NCI-H2196 (cell line): ENCODE measurements around the gene CNPY1.
"Not testable (repeated sequence)": the region's sequence is repeated elsewhere in the genome, so short reads cannot be mapped to it uniquely, and the experiment has no call there.

Source experiments
- DNase-seq: peaks from one replicate; lab custom pipeline; 2025; ENCODE audit not compliant: unreplicated experiment; lab: John Stamatoyannopoulos, UW

Gene CNPY1

DNA sequence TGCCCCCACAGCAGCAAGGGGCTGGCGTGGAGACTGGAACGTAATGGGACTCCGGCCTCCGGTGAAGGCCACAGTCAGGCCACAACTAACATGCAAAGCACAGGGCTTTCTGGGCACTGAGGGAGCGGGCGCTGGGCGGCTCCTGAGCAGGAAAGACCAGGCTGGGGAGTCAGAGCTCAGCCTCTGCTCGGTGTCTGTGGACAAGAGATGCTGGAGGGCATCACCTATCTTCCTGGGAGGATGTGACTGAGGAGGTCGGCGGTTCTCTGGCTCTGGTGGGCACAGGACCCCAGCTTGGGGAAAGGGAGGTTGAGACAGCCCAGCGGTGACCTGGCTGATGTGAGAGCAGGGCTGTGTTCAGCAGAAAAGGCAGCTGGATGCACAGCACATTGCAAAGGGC lies 11.7 kb downstream of the CNPY1 start:
- DNase-seq: no peak

DNA sequence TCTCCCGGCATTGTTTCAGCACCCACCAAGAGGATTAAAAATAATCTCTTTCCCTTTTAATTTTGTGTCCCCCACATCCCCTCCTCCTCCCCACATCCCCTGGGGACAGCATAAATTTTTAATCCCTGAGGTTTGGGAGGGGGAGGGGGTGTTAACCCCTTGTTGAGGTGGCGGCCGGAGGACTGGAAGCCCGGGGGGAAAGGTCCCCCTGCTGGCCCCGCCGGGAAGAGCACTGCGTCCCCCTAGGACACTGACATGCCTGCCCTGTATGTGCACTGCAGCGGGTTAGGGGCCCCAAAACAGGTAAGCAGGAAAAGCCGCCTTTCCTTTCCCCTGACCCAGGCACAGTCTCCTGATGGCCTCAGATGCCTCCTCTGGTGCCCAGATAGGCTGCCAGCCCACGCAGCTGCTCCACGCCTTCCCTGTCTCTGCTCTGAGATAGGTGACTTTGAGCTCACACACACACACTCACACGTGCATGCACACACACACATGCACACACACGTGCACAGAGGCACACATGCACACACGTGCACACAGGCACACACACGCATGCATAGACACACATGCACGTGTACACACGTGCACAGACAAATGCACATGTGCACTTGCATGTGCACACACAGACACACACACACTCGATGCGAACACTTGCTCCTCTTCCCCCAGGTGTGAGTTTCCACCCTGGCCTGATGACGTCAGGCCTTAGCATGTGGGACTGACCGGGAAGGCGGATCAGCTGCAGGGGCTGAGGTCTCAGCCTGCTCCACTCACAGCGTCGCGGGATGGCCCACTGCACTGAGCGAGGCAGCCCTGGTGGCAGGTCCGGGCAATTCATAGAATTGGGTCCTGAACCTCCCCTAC lies 12.3 kb downstream of the CNPY1 start:
- no peak for DNase-seq

DNA sequence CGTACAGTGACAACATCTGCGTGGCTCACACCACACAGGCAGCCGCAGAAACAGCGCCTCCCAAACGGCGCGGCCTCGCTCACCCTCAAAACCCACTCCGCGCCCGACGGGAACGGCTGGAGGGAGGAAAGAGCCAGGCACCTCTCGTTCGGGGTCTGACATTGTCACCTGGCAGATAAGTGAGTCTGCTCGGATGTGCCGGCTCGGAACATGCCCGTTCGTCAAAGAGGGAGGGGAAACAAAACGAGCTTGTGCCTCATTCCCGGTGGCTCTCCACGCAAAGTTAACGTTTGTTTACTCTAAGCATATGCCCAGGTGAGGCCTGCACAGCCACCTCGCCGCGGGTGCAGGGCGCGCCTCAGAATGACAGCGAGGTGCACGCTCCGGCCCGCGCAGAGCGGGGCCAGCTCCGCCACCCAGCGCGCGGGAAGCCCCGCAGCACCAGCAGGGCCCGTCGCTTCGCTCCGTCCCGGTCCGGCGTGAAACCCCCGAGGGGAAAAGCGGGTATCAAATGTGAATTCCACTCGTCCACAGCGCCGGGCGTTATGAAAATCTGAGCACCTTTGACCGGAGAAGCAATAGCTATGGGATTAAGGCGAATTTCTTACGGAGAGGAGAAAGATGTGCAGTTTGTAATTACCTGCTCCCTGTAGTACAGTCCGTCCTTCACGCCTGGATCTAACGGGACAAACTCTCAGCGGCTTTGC lies 13.1 kb downstream of the CNPY1 start:
- no peak for DNase-seq

DNA sequence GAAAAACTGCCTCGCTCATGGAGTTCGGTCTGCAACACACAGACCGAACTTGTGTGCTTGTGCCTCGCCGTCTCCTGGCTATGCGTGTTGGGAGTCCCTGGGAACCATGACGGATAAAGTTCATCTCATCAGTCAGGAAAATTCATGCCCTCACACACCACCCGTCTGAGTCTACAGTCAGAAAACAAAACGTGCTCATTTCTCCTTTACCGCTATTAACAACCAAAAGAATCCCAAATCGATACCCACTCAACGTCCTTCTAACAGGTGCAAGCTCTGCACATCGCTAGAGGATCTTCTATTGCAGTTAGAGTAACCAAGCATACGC lies 13.6 kb downstream of the CNPY1 start:
- no peak for DNase-seq

DNA sequence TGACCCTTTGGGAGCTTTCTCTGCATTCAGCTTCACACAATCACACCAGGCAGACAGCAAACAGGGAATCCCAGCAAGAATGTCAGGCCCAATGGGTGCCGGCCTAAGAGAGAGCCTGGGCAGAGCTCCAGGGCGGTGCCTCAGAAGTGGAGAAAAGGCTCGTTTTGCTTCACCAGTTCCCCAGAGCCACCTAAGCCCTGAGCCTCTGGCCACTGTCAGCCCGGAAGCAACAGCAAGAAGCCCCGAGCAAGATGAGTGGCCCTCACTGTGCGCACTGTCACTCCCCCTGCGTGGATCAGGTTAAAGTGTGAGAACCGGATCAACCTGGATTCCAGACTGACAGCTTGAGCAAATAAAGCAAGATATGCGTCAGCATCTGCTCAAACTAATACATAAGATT lies 14.7 kb downstream of the CNPY1 start:
- DNase-seq: no peak

DNA sequence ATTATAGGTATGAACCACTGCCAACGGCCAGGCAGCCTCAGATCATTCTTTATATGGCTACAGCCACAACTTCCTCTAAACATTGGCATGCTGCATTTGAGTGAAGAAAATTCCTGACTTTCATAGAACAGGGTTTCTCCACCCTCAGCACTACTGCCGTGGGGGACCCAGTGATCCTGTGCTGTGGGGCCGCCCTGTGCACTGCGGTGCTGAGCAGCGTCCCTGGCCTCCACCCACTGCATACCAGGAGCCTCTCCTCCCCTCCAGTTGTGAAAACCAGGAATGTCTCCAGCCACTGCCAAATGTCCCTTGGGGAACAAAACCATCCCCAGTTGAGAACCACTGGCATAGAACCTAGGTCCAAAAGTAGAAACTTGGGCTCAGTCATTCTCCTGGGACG lies 15.8 kb downstream of the CNPY1 start:
- no peak for DNase-seq

DNA sequence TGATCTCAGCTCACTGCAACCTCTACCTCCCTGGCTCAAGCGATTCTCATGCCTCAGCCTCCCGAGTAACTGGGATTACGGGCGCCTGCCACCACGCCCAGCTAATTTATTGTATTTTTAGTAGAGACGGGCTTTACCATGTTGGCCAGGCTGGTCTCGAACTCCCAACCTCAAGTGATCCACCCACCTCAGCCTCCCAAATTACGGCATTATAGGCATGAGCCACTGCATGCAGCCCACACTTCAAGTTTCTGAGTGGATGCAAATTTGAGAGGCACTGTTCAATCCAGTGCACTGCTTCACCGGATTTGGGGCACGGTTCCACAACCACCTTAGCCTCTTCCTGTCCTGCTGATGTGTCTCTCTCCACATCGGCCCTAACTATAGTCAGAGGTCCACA lies 16.5 kb downstream of the CNPY1 start:
- DNase-seq: no peak

DNA sequence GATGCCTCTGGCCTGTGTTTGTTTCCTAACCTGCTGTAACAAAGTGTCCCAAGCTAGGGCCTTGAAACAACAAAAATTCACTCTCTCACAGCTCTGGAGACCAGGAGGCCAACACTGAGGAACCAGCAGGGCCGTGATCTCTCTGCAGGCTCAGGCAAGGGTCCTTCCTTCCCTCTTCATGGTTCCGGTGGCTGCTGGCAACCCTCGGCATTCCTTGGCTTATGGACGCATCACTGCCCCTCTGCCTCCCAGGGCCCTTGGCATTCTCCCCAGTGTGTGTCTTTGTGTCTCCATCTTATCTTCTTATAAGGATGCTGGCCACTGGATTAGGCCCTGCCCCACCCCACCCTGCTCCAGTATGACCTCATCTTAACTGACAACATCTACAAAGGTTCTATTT lies 17.0 kb downstream of the CNPY1 start:
- no peak for DNase-seq

DNA sequence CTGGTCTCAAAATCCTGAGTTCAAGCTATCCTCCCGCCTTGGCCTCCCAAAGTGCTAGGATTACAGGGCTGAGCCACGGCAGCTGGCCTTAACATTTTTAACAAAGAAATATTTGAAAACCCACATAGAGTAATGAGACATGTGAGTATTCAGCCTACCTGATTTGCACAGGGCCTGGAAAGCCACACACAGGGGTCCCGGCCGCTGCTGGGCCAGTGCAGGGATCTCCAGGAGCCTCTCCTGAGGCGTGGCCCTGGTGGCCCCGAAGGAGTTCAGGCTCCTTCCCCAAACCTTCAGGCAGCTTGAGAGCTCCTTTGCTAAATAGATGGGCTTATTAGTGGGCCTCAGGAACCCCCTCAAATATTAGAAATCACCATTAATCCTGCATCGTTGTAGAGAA lies 18.7 kb downstream of the CNPY1 start:
- no peak for DNase-seq

DNA sequence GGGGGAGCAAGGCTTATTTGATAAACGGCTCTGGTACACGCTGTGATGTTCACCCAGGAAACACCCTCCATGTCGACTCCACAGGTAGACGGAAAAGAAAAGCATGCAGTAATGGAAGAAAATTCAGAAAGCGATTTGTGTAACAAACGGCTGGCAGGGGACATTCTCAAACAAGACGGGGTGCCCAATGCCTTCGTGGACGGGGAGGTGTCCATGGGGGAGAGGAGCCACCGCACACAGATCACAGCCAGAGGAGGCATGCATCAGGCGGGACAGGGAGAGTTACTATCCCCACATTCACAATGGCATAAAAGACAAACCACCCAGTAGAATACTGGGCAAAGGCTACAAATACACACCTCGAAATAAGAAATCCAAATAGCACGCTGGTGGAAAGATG lies 20.1 kb downstream of the CNPY1 start:
- DNase-seq: no peak

DNA sequence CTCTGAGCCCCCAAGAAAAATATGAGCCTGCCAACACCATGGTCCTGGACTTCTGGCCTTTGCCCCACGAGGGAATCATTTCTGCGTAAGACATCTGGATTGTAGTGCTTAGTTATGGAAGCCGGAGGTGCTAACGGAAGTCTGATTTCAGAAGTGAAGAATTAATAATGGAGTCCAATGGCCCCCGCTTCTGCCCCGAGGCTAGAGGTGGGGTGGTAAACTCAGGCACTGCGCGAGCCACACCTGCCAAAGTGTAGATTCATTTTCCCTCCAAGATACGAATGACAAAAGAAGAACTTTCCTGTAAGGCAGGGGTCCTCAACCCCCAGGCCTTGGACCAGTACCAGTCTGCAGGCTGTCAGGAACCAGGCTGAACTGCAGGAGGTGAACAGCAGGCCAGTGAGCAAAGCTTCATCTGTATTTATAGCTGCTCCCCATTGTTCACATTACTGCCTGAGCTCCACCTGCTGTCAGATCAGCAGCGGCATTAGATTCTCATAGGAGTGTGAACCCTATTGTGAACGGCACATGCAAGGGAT lies 22.3 kb downstream of the CNPY1 start:
- DNase-seq: no peak

DNA sequence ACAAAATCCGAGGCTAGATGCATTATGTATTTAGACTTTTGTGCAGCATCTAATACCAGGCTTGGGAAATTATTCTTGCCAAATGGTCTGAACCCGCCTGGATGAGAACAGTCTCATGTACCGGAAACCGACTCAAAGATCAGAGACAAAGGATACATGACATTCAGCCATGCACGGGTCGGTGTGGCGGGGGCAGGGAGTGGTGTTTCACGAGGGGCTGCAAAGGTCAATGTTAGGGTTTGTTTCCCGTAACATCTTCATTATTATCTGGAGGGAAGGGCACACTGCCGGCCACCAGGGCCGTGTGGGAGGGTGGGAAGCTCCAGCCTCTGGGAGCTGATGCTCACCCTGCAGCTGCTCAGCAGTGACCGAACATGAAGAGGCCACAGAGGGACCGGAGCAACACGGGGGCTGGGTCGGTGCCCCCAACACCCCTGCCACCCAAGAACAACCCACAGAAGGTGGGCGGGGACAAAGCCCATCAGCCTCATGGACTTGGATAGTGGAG lies 23.1 kb downstream of the CNPY1 start:
- no peak for DNase-seq

DNA sequence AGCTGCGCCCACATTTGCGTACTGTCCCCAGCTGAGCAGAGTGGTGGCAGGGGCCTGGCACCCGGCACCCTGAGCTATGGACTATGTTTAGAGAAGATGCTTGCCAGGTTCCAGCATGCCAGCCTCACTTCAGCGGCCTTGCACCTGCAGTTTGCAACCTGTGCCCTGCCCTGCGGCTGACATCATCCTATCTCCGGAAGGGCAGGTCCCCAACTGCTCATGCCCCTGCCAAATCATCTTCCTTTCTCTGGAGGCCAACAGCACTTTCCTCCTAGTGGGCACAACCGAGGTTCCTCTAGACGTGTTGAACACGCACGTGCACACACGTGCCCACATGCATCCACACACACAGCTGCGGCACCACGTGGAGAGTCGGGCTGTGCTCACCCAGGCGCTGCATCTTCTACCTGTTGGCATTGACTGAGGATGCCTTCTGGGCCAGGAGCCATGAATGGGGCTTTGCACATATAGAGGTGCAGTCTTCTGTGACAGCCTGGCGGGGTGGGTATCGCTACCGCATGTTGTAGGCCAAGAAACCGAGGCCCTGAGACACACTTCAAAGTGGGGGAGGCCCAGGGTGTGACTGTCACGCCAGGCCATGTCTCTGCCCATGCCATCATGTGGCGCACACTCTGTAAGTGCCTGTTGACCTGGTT lies 24.5 kb downstream of the CNPY1 start:
- DNase-seq: peak; percentile 77

DNA sequence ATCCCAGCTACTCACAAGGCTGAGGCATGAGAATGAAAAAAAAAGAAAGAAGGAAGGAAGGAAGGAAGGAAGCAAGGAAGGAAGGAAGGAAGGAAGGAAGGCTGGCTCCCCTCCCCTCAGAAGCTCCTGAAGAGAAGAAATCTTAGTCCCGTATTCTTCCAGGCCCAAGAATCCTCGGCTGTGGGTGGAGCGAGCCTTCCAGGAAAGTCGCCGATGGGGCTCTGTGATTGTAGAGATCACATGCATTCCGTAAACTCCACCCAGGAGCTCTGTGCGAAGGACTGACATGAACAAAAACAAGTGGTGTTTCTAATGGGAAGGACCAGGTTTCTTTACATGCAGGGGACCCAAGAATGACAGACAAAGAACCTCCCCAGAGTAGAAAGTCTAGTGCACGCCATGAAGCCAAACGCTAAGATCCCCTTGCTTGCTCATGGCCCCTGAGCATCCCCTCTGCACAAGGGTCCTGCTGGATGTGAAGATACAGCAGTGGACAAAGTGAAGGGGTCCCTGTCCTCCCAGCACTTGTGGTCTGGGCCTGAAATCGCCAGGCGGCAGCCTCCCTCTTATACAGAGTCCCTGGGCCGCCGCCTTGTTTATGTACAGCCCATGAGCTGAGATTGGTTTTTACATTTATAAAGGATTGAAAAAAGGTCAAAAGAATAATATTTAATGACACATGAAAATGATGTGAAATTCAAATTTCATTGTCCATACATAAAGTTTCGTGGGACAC lies 25.2 kb downstream of the CNPY1 start:
- DNase-seq: no peak

DNA sequence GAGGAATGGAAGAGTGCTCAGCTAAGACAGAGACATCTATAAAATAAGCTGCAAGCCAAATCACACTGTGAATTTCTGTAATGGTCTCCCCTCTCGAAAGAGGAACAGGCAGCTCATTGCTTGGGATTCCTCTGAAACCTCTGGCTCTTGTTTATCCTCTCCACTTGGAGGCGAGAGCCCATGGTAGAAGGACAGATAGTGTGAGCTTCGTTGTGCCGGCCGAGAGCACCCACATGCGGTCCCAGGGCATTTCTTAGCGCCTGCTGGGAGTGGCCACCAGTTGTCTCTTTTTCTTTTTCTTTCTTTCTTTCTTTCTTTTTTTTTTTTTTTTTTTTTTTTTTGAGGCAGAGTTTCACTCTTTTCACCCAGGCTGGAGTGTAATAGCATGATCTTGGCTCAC lies 26.2 kb downstream of the CNPY1 start:
- DNase-seq: no peak

DNA sequence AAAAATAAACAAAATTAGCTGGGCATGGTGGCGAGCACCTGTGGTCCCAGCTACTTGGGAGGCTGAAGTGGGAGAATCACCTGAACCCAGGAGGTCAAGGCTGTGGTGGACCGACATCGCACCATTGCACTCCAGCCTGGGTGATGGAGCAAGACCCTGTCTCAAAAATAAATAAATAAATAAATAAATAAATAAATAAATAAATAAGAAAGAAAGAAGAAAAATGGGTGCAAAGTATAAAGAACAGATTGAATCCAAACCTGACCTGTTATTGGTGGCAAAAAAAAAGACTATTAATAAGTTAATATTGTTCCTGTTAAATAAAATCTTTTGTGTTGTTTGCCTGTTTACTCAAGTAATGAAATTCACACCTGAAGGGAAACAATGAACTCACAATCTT lies 27.0 kb downstream of the CNPY1 start:
- DNase-seq: not testable (repeated sequence)

DNA sequence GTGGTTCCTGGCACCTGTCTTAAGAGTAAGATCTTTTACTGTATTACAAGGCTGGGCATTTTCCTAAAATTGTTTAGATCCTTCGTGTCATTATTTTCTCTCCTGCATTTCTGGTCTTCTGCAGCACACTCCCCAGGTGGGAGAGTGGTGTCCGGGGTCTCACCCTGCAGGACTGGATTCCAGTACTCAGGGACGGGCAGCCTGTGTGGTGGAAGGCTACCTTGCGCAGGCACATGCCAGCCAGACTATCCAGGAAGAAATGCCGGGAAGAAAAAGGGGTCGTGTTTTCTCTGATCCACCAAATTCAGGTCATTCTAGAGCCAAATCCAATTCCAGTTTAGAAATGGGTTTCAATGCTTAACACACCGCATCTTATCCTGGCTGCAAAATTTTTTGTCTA lies 27.7 kb downstream of the CNPY1 start:
- no peak for DNase-seq

DNA sequence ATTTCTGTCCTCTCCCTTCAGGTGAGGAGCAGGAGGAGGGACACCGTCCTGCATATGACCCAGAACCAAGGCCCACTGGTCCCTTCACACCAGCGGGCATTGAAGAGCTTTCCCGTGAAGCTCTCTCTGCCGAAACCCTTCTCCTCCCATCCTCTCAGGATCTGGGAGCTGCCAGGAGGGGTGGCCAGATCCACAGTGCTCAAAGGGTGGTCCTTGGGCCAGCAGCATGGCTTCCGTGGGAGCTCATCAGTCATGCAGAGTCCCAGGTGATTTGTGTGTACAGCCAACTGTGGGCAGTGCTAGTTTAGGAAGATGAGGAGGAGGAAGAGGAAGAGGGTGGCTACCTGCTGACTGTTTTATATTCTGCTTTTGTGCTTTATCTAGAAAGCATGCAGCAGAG lies 28.4 kb downstream of the CNPY1 start:
- no peak for DNase-seq

DNA sequence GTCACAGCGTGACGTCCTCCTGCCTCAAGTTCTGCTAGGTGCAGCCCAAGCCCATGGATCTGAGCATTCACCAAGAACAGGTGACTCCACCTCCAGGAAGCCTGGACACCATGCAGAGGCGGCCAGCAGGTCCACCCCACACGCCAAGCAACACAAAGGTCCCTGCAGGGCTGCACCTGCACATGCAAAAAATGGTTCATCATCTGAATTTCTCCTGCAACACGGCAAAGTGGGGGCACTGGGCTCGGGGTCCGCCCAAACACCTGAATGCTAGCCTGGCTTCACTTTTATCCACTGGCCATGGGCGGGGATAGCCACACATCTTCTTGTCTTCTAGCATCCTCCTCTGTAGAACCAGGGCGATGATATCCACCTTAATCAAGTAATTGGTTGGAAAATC lies 28.9 kb downstream of the CNPY1 start:
- no peak for DNase-seq

DNA sequence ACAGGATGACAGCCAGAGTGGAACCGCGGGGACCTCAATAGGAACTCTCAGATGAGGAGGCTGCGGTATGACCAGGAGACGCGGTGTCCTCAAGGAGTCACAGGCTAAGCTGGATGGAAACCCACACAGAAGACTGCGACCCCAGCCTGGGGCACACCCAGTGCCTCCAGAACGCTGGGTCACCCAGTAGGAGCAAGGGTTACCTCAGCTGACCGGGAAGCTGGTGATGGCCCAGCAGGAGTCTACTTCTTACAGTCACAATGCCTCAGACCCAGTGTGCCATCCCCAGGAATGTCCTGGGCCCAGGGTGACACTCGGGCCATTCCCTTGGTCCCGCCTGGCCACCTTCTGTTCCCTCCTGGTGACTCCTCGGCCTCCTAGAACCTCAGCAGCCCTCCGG lies 29.9 kb downstream of the CNPY1 start:
- DNase-seq: no peak

DNA sequence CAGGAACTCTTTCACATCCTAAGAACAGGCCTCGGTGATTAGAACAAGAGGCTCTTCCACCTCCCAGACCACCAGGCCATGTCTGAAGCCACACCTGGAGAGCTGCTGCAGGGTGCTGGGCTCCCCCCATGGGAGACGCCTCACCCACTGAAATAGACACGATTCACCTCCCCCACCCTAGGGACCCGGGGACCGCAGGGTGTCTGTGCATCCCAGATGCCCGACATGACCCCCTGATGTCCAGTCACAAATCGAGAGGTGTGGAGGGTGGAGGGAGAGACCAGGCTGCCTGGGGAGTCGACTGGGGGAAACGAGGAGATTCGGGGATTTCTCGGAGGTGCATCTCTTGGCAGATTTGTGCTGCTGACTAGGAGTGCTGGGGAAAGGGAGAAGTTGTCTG lies 31.0 kb downstream of the CNPY1 start:
- no peak for DNase-seq
